GM19468 (cell line): ENCODE results near the gene LOC128125822.
"Not testable (repeated sequence)": the region's sequence is repeated elsewhere in the genome, so short reads cannot be mapped to it uniquely, and the experiment has no call there.

Source experiments
- ATAC-seq: cut with Tn5 transposase; IDR thresholded peaks from one replicate; pipeline ENCODE4 v1.9.1; 2021; ENCODE audit warnings: mild to moderate bottlenecking, moderate library complexity, moderate number of reproducible peaks; ENCODE audit not compliant: unreplicated experiment; ENCODE audit errors: extremely low read depth

Gene LOC128125822

GRCh38 chr6:63579937-63580703 lies 7.8 kb downstream of the LOC128125822 start:
- ATAC-seq: no peak

- ATAC-seq: no peak
Measured at GRCh38 chr6:63580704-63580961, 8.4 kb downstream of the LOC128125822 start.

GRCh38 chr6:63581355-63582013 lies 9.2 kb downstream of the LOC128125822 start:
- ATAC-seq: no peak

GRCh38 chr6:63582579-63583231 lies 10.4 kb downstream of the LOC128125822 start:
- no peak for ATAC-seq

- ATAC-seq: no peak
Measured at GRCh38 chr6:63584125-63584514, 11.8 kb downstream of the LOC128125822 start.

- ATAC-seq: no peak
Measured at GRCh38 chr6:63584566-63584965, 12.3 kb downstream of the LOC128125822 start.

- not testable (repeated sequence) for ATAC-seq
Measured at GRCh38 chr6:63585652-63586051, 13.4 kb downstream of the LOC128125822 start.

- no peak for ATAC-seq
Measured at GRCh38 chr6:63589952-63590411, 17.7 kb downstream of the LOC128125822 start.

- ATAC-seq: no peak
Measured at GRCh38 chr6:63592886-63593285, 20.6 kb downstream of the LOC128125822 start.

GRCh38 chr6:63597141-63598048 lies 25.1 kb downstream of the LOC128125822 start:
- ATAC-seq: no peak

GRCh38 chr6:63598049-63599036 lies 26.1 kb downstream of the LOC128125822 start:
- peak; percentile 100 for ATAC-seq

GRCh38 chr6:63599243-63599642 lies 27.0 kb downstream of the LOC128125822 start:
- no peak for ATAC-seq

- no peak for ATAC-seq
Measured at GRCh38 chr6:63600136-63600535, 27.9 kb downstream of the LOC128125822 start.

GRCh38 chr6:63609231-63609630 lies 37.0 kb downstream of the LOC128125822 start:
- ATAC-seq: no peak

- ATAC-seq: no peak
Measured at GRCh38 chr6:63610944-63611343, 38.7 kb downstream of the LOC128125822 start.

GRCh38 chr6:63611560-63611959 lies 39.3 kb downstream of the LOC128125822 start:
- no peak for ATAC-seq

- no peak for ATAC-seq
Measured at GRCh38 chr6:63615590-63615989, 43.3 kb downstream of the LOC128125822 start.
